NT2/D1 (cell line): ENCODE data around the gene PRKG2.

ENCODE experiments used
- DNase-seq: peaks from one replicate; pipeline ENCODE4 v3.0.0-alpha.2; 2011; ENCODE audit warnings: low read depth, low spot score
- H3K27me3 ChIP-seq: 2 replicates; pipeline ENCODE4 v1.6.0; 2011; ENCODE audit warnings: mild to moderate bottlenecking; ENCODE audit not compliant: insufficient read length, insufficient read depth
- H3K36me3 ChIP-seq: 2 replicates; pipeline ENCODE4 v1.6.1; 2011; ENCODE audit warnings: mild to moderate bottlenecking, low read length, mixed read lengths; ENCODE audit not compliant: insufficient read depth, insufficient read length
- H3K4me1 ChIP-seq: 2 replicates; pipeline ENCODE4 v1.5.1; 2011; ENCODE audit not compliant: insufficient read depth, insufficient read length
- H3K4me3 ChIP-seq: 2 replicates; pipeline ENCODE4 v1.5.1; 2011; ENCODE audit warnings: low read depth; ENCODE audit not compliant: insufficient read length
- H3K9ac ChIP-seq: 2 replicates; pipeline ENCODE4 v1.6.0; 2011; ENCODE audit warnings: low read depth; ENCODE audit not compliant: insufficient read length
- H3K9me3 ChIP-seq: 2 replicates; pipeline ENCODE4 v1.5.1; 2011; ENCODE audit warnings: mild to moderate bottlenecking, low read length; ENCODE audit not compliant: insufficient read depth
- SUZ12 ChIP-seq: IDR thresholded peaks from 2 replicates; pipeline ENCODE4 v1.6.1; 2011; ENCODE audit not compliant: insufficient read length, insufficient read depth; ENCODE audit errors: extremely low read depth
- YY1 ChIP-seq: IDR thresholded peaks from 2 replicates; pipeline ENCODE4 v1.6.1; 2011; ENCODE audit not compliant: insufficient read length, insufficient read depth
- ZNF274 ChIP-seq: IDR thresholded peaks from 2 replicates; pipeline ENCODE4 v1.6.1; 2011; ENCODE audit warnings: mild to moderate bottlenecking, low read depth, low read length

Gene PRKG2

GRCh38 chr4:81256059-81256970, 41.3 kb upstream of the PRKG2 start:
- TF ChIP-seq YY1 = no peak
- TF ChIP-seq ZNF274 = no peak
- TF ChIP-seq SUZ12 = no peak
- Histone ChIP-seq H3K36me3 (no peaks in the 10 kb centered on the region), H3K4me1 (no peaks in the 10 kb centered on the region), H3K27me3 (no peaks in the 10 kb centered on the region), H3K4me3 (no peak overlapping the region), H3K9ac (no peak overlapping the region), H3K9me3 (no peaks in the 10 kb centered on the region)
- no peak for DNase-seq

GRCh38 chr4:81255524-81255923, 40.5 kb upstream of the PRKG2 start:
- no peak overlapping the region for H3K9ac ChIP-seq
- no peaks in the 10 kb centered on the region for H3K27me3 ChIP-seq
- no peak for DNase-seq
- no peak overlapping the region for H3K4me3 ChIP-seq
- H3K4me1 ChIP-seq = no peaks in the 10 kb centered on the region
- H3K36me3 ChIP-seq = no peaks in the 10 kb centered on the region
- TF ChIP-seq SUZ12 = no peak
- TF ChIP-seq YY1 = no peak
- TF ChIP-seq ZNF274 = no peak
- H3K9me3 ChIP-seq = no peaks in the 10 kb centered on the region

- Histone ChIP-seq H3K4me1 (no peaks in the 10 kb centered on the region), H3K4me3 (no peak overlapping the region), H3K9ac (no peak overlapping the region), H3K27me3 (no peaks in the 10 kb centered on the region), H3K9me3 (no peaks in the 10 kb centered on the region), H3K36me3 (no peaks in the 10 kb centered on the region)
- no peak for TF ChIP-seq ZNF274
- TF ChIP-seq YY1 = no peak
- TF ChIP-seq SUZ12 = no peak
- DNase-seq = no peak
Measured at GRCh38 chr4:81250430-81250829, 35.4 kb upstream of the PRKG2 start.

- TF ChIP-seq YY1 (no peak), ZNF274 (no peak), SUZ12 (no peak)
- no peak for DNase-seq
Measured at GRCh38 chr4:81245218-81246009, 30.4 kb upstream of the PRKG2 start.

GRCh38 chr4:81237791-81238190, 22.8 kb upstream of the PRKG2 start:
- DNase-seq = no peak
- H3K9me3 ChIP-seq = 0 out of 2 replicates have a peak, but pooled peaks cover 3% of the 10 kb centered on the region

More at GRCh38 chr4:81245218-81246009, 30.4 kb upstream of the PRKG2 start:
- H3K27me3 ChIP-seq = no peaks in the 10 kb centered on the region
- no peaks in the 10 kb centered on the region for H3K36me3 ChIP-seq
- no peak overlapping the region for H3K4me3 ChIP-seq
- no peaks in the 10 kb centered on the region for H3K4me1 ChIP-seq
- H3K9me3 ChIP-seq = no peaks in the 10 kb centered on the region
- no peak overlapping the region for H3K9ac ChIP-seq

GRCh38 chr4:81235982-81236749, 21.1 kb upstream of the PRKG2 start:
- TF ChIP-seq SUZ12 (no peak), YY1 (no peak), ZNF274 (no peak)
- H3K9ac ChIP-seq = no peak overlapping the region
- H3K4me3 ChIP-seq = no peak overlapping the region
- no peak for DNase-seq
- H3K9me3 ChIP-seq = peaks cover 19% of the 10 kb centered on the region; the same call in 1 of the 2 replicates
- H3K4me1 ChIP-seq = no peaks in the 10 kb centered on the region
- H3K36me3 ChIP-seq = no peaks in the 10 kb centered on the region
- H3K27me3 ChIP-seq = no peaks in the 10 kb centered on the region

More at GRCh38 chr4:81237791-81238190, 22.8 kb upstream of the PRKG2 start:
- Histone ChIP-seq H3K27me3 (no peaks in the 10 kb centered on the region), H3K4me1 (no peaks in the 10 kb centered on the region), H3K36me3 (no peaks in the 10 kb centered on the region), H3K9ac (no peak overlapping the region), H3K4me3 (no peak overlapping the region)
- TF ChIP-seq YY1 = no peak
- no peak for TF ChIP-seq SUZ12
